A549 (cell line): Measurements from ENCODE around the gene TNFAIP2.

Experiments
- CTCF ChIP-seq: fragments of >200 bp; sonication (Bioruptor Twin); formaldehyde crosslinking; IDR thresholded peaks from 3 replicates; pipeline ENCODE4 v1.5.1; 2016
- KDM1A ChIP-seq: fragments of 200-600 bp; sonication (generic); IDR thresholded peaks from 2 replicates; pipeline ENCODE4 v1.6.1; 2016; ENCODE audit warnings: low read depth, mild to moderate bottlenecking
- PHF8 ChIP-seq: fragments of 200-600 bp; sonication (generic); IDR thresholded peaks from 2 replicates; pipeline ENCODE4 v1.6.1; 2016; ENCODE audit warnings: low read depth, mild to moderate bottlenecking, antibody characterized with exemption, moderate library complexity, borderline replicate concordance

GRCh38 chr14:103091041-103091882 lies 32.0 kb upstream of the TNFAIP2 start:
- no peak for TF ChIP-seq PHF8
- peak; percentile 67 for TF ChIP-seq CTCF
- no peak for TF ChIP-seq KDM1A
